Measurements from ENCODE around the gene CARM1. TPM values are rescaled to one million over a fixed set of nuclear protein-coding genes. Genes with fewer than 3 reads are reported as not detected.

Gene CARM1
- total RNA-seq, 4 donors from 2014 or later = 19.8 to 24.9 (median 21.2) TPM

DNA sequence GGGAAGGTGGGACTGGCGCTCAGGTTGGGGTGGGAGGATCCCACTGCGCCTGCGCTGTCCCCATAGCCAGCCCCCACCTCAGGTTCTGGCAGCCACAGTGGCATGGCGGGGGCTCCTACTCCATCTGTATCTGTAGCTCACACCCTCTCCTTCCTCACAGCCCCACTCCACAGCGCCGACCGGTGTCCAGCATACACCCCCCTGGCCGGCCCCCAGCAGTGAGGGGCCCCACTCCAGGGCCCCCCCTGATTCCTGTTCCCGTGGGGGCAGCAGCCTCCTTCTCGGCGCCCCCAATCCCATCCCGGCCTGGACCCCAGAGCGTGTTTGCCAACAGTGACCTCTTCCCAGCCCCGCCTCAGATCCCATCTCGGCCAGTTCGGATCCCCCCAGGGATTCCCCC is 41.4 kb upstream of the CARM1 start:
- intact Hi-C loops (cut with DNase I; ENCODE audit: low total_unique reads) = no loop called here
- 87 to 88% methylated on average over 7 to 15 of the region's 16 CpGs for WGBS, 2 donors
- TF ChIP-seq, protein P1, sequence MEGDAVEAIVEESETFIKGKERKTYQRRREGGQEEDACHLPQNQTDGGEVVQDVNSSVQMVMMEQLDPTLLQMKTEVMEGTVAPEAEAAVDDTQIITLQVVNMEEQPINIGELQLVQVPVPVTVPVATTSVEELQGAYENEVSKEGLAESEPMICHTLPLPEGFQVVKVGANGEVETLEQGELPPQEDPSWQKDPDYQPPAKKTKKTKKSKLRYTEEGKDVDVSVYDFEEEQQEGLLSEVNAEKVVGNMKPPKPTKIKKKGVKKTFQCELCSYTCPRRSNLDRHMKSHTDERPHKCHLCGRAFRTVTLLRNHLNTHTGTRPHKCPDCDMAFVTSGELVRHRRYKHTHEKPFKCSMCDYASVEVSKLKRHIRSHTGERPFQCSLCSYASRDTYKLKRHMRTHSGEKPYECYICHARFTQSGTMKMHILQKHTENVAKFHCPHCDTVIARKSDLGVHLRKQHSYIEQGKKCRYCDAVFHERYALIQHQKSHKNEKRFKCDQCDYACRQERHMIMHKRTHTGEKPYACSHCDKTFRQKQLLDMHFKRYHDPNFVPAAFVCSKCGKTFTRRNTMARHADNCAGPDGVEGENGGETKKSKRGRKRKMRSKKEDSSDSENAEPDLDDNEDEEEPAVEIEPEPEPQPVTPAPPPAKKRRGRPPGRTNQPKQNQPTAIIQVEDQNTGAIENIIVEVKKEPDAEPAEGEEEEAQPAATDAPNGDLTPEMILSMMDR (IDR thresholded peaks at IDR 0.05) = no peak
- no peak for TF ChIP-seq POLR2A (IDR thresholded peaks at IDR 0.05)

GRCh38 chr19:10830370-10830769 is 41.0 kb upstream of the CARM1 start:
- DNase-seq (ENCODE audit: low spot score in 2 of 2) = no peak
- no peak overlapping the region for H3K4me3 ChIP-seq (ENCODE audit: low read depth, poor library complexity, severe bottlenecking)
- 88% methylated on average over 7 of the region's 7 CpGs for WGBS, 2 donors
- intact Hi-C loops (cut with DNase I; ENCODE audit: low total_unique reads) = no loop called here
- TF ChIP-seq, protein P1 (IDR thresholded peaks at IDR 0.05) = no peak

More for the DNA sequence above, 41.4 kb upstream of the CARM1 start:
- H3K4me3 ChIP-seq (ENCODE audit: low read depth, poor library complexity, severe bottlenecking) = no peak overlapping the region
- DNase-seq (ENCODE audit: low spot score in 2 of 2) = no peak

GRCh38 chr19:10830931-10831779 is 40.2 kb upstream of the CARM1 start:
- WGBS, 2 donors = 89 to 93% methylated on average over 21 to 25 of the region's 33 CpGs
- DNase-seq (ENCODE audit: low spot score in 2 of 2) = no peak
- H3K4me3 ChIP-seq (ENCODE audit: low read depth, poor library complexity, severe bottlenecking) = no peak overlapping the region
- no peak for TF ChIP-seq POLR2A (IDR thresholded peaks at IDR 0.05)
- TF ChIP-seq, protein P1 (IDR thresholded peaks at IDR 0.05) = no peak
- intact Hi-C loops (cut with DNase I; ENCODE audit: low total_unique reads) = no loop called here

- 77 to 79% methylated on average over 28 of the region's 28 CpGs for WGBS, 2 donors
- TF ChIP-seq POLR2A (IDR thresholded peaks at IDR 0.05) = no peak
- TF ChIP-seq, protein P1 (IDR thresholded peaks at IDR 0.05) = no peak
- DNase-seq (ENCODE audit: low spot score in 2 of 2) = no peak
- intact Hi-C loops (cut with DNase I; ENCODE audit: low total_unique reads) = no loop called here
- H3K4me3 ChIP-seq (ENCODE audit: low read depth, poor library complexity, severe bottlenecking) = no peak overlapping the region
Measured at GRCh38 chr19:10831987-10832938, 39.1 kb upstream of the CARM1 start.

DNA sequence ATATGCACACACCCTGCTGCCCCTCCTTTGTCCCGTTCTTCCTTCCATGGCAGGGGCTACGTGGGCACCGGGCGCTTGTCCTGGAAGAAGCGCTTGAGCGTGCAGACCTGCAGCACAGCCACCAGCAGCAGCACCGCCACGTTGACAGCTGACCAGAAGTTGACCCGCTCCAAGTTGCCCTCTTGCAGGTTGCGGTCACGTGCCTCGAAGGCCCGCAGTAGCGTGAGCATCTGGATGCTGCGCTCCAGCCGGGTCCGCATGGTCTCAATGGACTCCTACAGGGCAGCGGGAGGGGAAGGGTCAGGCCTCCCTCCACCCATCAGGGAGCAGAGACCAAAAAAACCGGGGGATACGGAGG is 38.4 kb upstream of the CARM1 start:
- WGBS, 2 donors = 84 to 85% methylated on average over 15 to 20 of the region's 20 CpGs
- no peak for DNase-seq (ENCODE audit: low spot score in 2 of 2)
- TF ChIP-seq, protein P1 (IDR thresholded peaks at IDR 0.05) = no peak
- TF ChIP-seq POLR2A (IDR thresholded peaks at IDR 0.05) = no peak
- H3K4me3 ChIP-seq (ENCODE audit: low read depth, poor library complexity, severe bottlenecking) = no peak overlapping the region
- intact Hi-C loops (cut with DNase I; ENCODE audit: low total_unique reads) = no loop called here
